ENCODE measurements around the gene SLC38A10. TPM values are rescaled to one million over a fixed set of nuclear protein-coding genes. Genes with fewer than 3 reads are reported as not detected.
A peak's percentile ranks its signal among the peaks of the same experiment; 100 is the strongest.

SLC38A10 gene
- total and polyA plus RNA-seq, 12 donors = 17.6 to 190 (median 102) TPM

DNA sequence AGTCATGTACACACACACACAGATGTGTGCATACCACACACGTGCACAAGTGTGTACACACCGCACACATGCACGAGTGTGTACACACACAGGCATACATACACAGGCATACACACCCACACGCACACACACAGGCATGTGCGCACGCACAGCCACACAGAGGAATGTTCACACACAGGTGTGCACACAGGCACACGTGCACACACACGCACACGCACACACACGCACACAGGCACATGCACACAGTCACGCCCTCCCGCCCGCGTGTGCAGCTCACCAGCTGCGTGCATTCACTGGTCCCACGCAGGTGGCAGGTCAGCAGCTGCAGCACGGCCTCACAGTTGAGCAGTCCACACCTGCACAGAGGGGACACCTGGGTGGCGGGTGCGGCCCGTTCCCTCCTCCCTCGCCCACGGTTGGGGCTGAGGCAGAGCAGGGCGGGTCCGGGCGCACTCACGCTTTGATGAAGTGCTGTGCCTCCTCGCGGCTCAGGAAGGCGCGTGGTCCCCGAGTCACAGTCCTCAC, 63.9 kb downstream of the SLC38A10 start:
- Histone ChIP-seq H3K4me1 (replicated peaks in 1 of 2) (no peaks in the 10 kb centered on the region), H3K4me3 (no peak overlapping the region), H3K27ac (no peak overlapping the region), H3K27me3 (no peaks in the 10 kb centered on the region), H3K9me3 (replicated peaks in 1 of 3) (no peaks in the 10 kb centered on the region), H3K36me3 (replicated peaks in 1 of 2) (peaks cover 0 to 46% of the 10 kb centered on the region in 2 donors)
- intact Hi-C loops (cut with DNase I) = no loop called here
- 85 to 93% (median 91%) methylated on average over 21 to 31 of the region's 31 CpGs for WGBS, 4 donors
- no peak for TF ChIP-seq POLR2A (IDR thresholded peaks at IDR 0.05)
- no peak for DNase-seq

- no peak for TF ChIP-seq POLR2A (IDR thresholded peaks at IDR 0.05)
- TF ChIP-seq CTCF (IDR thresholded peaks at IDR 0.05) = peak in 1 of 6 experiments; percentile 28
- Histone ChIP-seq H3K27me3 (no peaks in the 10 kb centered on the region), H3K9me3 (replicated peaks in 1 of 3) (no peaks in the 10 kb centered on the region), H3K36me3 (replicated peaks in 1 of 2) (peaks cover 0 to 46% of the 10 kb centered on the region in 2 donors), H3K27ac (no peak overlapping the region), H3K4me3 (no peak overlapping the region), H3K4me1 (replicated peaks in 1 of 2) (no peaks in the 10 kb centered on the region)
- 90 to 94% (median 92%) methylated on average over 11 to 26 of the region's 26 CpGs for WGBS, 4 donors
- DNase-seq = peak in 1 of 7 donors; percentile 15
- intact Hi-C loops (cut with DNase I) = no loop called here
These were observed 64.9 kb downstream of the SLC38A10 start for GRCh38 chr17:81230043-81230820.

GRCh38 chr17:81229666-81229920, 65.5 kb downstream of the SLC38A10 start:
- 92 to 97% (median 95%) methylated on average over 6 to 14 of the region's 14 CpGs for WGBS, 4 donors
- H3K27ac ChIP-seq = no peak overlapping the region
- no peak for TF ChIP-seq POLR2A (IDR thresholded peaks at IDR 0.05)
- TF ChIP-seq CTCF (IDR thresholded peaks at IDR 0.05) = no peak
- H3K36me3 ChIP-seq (replicated peaks in 1 of 2) = peaks cover 0 to 46% of the 10 kb centered on the region in 2 donors
- H3K27me3 ChIP-seq = no peaks in the 10 kb centered on the region
- no peaks in the 10 kb centered on the region for H3K9me3 ChIP-seq (replicated peaks in 1 of 3)
- DNase-seq = no peak
- intact Hi-C loops (cut with DNase I) = no loop called here
- no peak overlapping the region for H3K4me3 ChIP-seq
- H3K4me1 ChIP-seq (replicated peaks in 1 of 2) = no peaks in the 10 kb centered on the region

DNA sequence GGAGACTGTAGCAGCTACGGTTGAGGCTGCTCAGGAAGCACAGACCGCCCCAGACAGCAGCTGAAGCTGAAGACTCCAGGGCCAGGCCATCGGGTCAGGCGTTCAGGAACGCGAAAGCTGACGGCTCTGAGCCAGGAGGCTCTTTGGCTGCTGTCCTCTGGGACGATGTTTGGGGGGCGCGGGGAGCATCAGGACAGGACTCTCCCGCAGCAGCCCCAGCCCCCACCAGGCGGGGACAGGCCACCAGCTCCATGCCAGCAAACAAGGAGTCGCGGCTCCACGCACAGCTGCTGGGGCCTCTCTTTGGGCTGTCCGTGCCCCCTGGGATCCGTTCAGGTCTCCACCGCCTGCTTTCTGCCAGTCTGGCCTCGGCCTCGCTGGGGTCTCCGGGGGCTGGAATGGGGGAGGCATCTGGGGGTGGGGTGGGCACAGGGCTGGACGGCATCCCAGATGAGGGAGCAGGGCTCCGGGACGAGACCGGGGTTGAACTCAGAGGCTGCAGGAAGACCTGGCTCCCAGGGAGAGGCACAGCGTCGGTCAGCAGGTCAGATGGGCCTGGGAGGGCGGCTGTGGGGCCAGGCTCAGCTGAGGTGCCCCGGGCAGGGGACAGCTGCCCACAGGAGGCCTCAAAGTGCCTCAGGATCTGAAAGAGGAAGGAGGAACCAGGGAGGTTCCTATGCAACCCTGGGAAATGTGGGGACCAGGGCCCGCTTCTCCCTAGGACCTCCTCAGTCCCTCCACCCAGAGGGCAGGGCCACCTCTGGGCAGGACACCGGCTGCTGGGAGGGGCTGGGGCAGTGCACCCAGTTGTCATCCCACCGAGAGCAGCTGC, 66.1 kb downstream of the SLC38A10 start:
- no peak overlapping the region for H3K27ac ChIP-seq
- intact Hi-C loops (cut with DNase I) = no loop called here
- no peaks in the 10 kb centered on the region for H3K9me3 ChIP-seq (replicated peaks in 1 of 3)
- peaks cover 0 to 46% of the 10 kb centered on the region in 2 donors for H3K36me3 ChIP-seq (replicated peaks in 1 of 2)
- no peaks in the 10 kb centered on the region for H3K27me3 ChIP-seq
- DNase-seq = no peak
- TF ChIP-seq POLR2A (IDR thresholded peaks at IDR 0.05) (no peak), CTCF (IDR thresholded peaks at IDR 0.05) (no peak)
- WGBS, 4 donors = 61 to 84% (median 81%) methylated on average over 6 to 32 of the region's 32 CpGs
- H3K4me3 ChIP-seq = no peak overlapping the region
- H3K4me1 ChIP-seq (replicated peaks in 1 of 2) = no peaks in the 10 kb centered on the region
